Measurements from ENCODE around the gene WDR27.

GRCh38 chr6:169648617-169649016, 53.2 kb downstream of the WDR27 start:
- TF ChIP-seq CTCF (IDR thresholded peaks at IDR 0.05; ENCODE audit: poor library complexity), result no peak
- no peak for TF ChIP-seq EZH2phosphoT487 (IDR thresholded peaks at IDR 0.05; ENCODE audit: low read depth, severe bottlenecking, unreplicated experiment)
- TF ChIP-seq EZH2 (IDR thresholded peaks at IDR 0.05; ENCODE audit: borderline replicate concordance), result no peak
